Measurements from ENCODE around the gene OASL.

OASL gene

DNA sequence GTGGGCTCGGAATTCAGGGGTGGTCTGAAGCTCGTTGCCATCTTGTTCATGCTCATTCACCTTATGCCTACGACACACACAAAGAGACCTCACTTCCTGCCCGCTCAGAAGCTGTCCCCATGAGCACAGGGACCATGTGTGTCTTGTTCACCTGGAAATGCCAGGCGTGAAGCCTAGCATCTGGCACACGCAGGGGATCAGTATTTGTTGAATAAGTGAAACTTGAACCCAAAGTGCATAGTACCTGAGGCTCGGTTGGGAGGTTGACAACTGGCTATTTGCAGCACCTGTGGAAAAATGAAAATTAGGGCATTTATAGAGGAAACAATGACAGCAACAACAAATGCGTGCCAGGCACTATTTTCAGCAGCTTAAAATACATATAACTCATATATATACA lies 28.2 kb downstream of the OASL start:
- DNase-seq (ENCODE audit: low read depth): no peak
- no peak overlapping the region for H3K4me3 ChIP-seq (ENCODE audit: low read depth, low read length)
- TF ChIP-seq, protein P1, sequence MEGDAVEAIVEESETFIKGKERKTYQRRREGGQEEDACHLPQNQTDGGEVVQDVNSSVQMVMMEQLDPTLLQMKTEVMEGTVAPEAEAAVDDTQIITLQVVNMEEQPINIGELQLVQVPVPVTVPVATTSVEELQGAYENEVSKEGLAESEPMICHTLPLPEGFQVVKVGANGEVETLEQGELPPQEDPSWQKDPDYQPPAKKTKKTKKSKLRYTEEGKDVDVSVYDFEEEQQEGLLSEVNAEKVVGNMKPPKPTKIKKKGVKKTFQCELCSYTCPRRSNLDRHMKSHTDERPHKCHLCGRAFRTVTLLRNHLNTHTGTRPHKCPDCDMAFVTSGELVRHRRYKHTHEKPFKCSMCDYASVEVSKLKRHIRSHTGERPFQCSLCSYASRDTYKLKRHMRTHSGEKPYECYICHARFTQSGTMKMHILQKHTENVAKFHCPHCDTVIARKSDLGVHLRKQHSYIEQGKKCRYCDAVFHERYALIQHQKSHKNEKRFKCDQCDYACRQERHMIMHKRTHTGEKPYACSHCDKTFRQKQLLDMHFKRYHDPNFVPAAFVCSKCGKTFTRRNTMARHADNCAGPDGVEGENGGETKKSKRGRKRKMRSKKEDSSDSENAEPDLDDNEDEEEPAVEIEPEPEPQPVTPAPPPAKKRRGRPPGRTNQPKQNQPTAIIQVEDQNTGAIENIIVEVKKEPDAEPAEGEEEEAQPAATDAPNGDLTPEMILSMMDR (IDR thresholded peaks at IDR 0.05; ENCODE audit: low read depth, low read length): no peak
- TF ChIP-seq, protein P2, sequence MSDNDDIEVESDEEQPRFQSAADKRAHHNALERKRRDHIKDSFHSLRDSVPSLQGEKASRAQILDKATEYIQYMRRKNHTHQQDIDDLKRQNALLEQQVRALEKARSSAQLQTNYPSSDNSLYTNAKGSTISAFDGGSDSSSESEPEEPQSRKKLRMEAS (IDR thresholded peaks at IDR 0.05; ENCODE audit: low read depth, low read length): no peak

DNA sequence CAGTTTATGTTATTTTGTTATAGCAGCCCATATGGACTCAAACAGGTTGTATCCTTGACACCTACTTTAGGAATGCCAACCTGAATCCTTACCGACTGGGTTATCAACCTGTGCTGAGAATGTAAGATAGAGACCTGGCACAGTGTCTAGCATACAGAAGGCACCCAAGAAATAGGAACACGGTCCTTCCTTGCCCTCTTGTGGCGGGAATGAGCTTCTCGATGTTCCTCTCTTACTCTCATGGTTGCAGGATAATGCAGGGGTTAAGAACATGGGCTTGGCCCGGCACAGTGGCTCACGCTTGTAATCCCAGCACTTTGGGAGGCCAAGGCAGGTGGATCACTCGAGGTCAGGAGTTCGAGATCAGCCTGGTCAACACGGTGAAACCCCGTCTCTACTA lies 29.3 kb downstream of the OASL start:
- no peak overlapping the region for H3K4me3 ChIP-seq (ENCODE audit: low read depth, low read length)
- TF ChIP-seq POLR2A (IDR thresholded peaks at IDR 0.05; ENCODE audit: extremely low read depth, insufficient read length) (no peak), MYC (IDR thresholded peaks at IDR 0.05; ENCODE audit: low read depth, low read length) (no peak)
- TF ChIP-seq, protein P1 (IDR thresholded peaks at IDR 0.05; ENCODE audit: low read depth, low read length): peak; percentile 56
- DNase-seq (ENCODE audit: low read depth): peak; percentile 60

DNA sequence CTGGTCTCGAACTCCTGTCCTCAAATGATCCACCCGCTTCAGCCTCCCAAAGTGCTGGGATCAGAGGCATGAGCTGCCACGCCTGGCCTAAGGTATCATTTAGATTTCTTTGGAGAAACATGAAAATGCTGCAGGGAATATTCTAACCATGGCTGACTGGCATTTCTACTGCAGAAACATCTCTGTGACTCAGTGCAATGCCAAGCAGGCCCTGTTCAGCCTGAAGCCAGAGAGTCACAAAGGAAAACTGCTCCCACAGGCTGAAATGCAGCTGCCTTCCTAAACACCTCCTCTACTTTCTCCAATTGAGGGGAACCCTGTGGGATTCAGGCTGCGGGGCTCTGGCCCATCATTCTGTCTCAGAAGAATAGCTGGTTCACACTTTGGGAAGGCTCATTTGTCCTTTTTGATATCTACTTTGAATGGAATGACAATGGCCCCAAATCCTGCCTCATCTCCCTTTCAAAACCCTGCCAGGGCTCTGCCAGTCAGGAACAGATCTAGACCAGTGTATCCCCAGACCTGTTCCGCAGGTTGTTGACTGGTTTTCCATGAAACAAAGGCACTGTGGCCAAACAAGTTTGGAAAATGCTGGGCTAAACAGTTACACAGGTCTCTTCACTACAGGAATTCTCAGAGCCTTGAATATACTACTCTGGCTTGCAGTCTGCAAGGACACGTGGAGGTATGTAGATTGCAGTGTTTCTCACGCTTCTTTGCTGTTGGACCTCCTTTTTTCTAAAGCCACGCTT lies 30.5 kb downstream of the OASL start:
- no peak for DNase-seq (ENCODE audit: low read depth)
- TF ChIP-seq POLR2A (IDR thresholded peaks at IDR 0.05; ENCODE audit: extremely low read depth, insufficient read length) (no peak), MYC (IDR thresholded peaks at IDR 0.05; ENCODE audit: low read depth, low read length) (no peak)
- TF ChIP-seq, protein P1 (IDR thresholded peaks at IDR 0.05; ENCODE audit: low read depth, low read length): no peak
- TF ChIP-seq, protein P2 (IDR thresholded peaks at IDR 0.05; ENCODE audit: low read depth, low read length): no peak
- no peak overlapping the region for H3K4me3 ChIP-seq (ENCODE audit: low read depth, low read length)

DNA sequence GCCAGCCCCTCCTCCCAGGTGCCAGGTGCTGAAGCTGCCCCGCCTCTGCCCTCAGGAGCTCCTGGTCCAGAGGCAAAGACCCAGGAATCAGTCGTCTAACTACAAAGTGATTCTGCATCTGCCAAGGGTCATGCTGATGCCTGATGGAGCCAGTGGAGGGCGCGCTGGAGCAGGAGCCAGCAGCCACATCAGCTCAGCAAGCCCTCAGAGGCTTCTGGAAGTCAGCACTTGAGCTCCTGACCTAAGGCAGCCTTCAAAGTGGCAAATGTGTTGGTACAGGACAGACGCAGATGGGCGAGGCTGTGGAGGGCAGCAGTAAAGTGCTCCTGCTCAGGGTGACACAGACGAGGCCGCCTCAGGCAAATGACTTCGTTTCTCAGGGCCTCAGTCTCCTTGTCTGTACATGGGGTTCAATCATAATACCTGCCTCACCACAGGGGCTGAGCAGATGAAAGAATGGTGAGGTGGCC lies 33.7 kb downstream of the OASL start:
- TF ChIP-seq POLR2A (IDR thresholded peaks at IDR 0.05; ENCODE audit: extremely low read depth, insufficient read length): no peak
- TF ChIP-seq, protein P1 (IDR thresholded peaks at IDR 0.05; ENCODE audit: low read depth, low read length): peak; percentile 96
- no peak for TF ChIP-seq MYC (IDR thresholded peaks at IDR 0.05; ENCODE audit: low read depth, low read length)
- TF ChIP-seq, protein P2 (IDR thresholded peaks at IDR 0.05; ENCODE audit: low read depth, low read length): peak; percentile 61
- peak; percentile 78 for DNase-seq (ENCODE audit: low read depth)
- no peak overlapping the region for H3K4me3 ChIP-seq (ENCODE audit: low read depth, low read length)

DNA sequence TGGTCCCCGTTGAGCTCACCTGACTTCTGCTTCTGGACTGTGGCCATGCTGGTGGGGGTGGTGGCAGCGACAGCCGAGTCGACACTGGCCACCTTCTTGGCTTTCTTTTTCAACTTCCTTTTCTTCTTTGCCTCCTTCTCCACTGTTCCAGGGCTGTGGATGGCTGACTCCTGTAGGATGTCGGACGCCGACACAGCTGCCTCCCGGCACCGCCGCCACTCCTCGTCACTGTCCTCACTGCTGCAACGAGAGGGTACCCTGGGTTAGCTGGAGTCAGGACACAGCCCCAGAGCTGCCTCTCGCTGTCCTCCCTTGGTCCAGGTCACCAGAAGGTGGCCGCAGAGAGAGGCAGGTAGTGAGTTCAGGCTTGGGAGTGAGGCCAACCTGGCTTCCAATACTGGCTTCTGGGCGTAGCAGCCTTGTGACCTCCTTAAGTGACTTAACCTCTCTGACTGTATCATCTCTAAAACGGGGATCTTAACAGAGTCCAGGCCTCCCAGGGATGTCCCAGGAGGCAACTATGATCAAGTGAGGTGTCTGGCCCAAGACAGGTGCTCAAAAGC lies 34.7 kb downstream of the OASL start:
- TF ChIP-seq POLR2A (IDR thresholded peaks at IDR 0.05; ENCODE audit: extremely low read depth, insufficient read length): no peak
- no peak for TF ChIP-seq MYC (IDR thresholded peaks at IDR 0.05; ENCODE audit: low read depth, low read length)
- TF ChIP-seq, protein P1 (IDR thresholded peaks at IDR 0.05; ENCODE audit: low read depth, low read length): no peak
- TF ChIP-seq, protein P2 (IDR thresholded peaks at IDR 0.05; ENCODE audit: low read depth, low read length): no peak
- H3K4me3 ChIP-seq (ENCODE audit: low read depth, low read length): no peak overlapping the region
- no peak for DNase-seq (ENCODE audit: low read depth)
